C4-2B (cell line): ENCODE results near the gene LCN6.
"Not testable (repeated sequence)": the region's sequence is repeated elsewhere in the genome, so short reads cannot be mapped to it uniquely, and the experiment has no call there.

Source experiments
- CTCF ChIP-seq: fragments of 450-650 bp; conservative IDR thresholded peaks from 2 replicates; pipeline ENCODE4 v1.5.1; 2017; ENCODE audit warnings: mild to moderate bottlenecking
- ZFX ChIP-seq: fragments of 450-650 bp; IDR thresholded peaks from 2 replicates; pipeline ENCODE4 v1.6.1; 2017

GRCh38 chr9:136755302-136756133 is 7.2 kb upstream of the LCN6 start:
- TF ChIP-seq CTCF, ZFX: not testable (repeated sequence)
